GM21737 (cell line): ENCODE data around the gene TBC1D3H.
"Not testable (repeated sequence)": the region's sequence is repeated elsewhere in the genome, so short reads cannot be mapped to it uniquely, and the experiment has no call there.

Experiments
- ATAC-seq: cut with Tn5 transposase; IDR thresholded peaks from one replicate; pipeline ENCODE4 v1.9.1; 2021; ENCODE audit warnings: mild to moderate bottlenecking, moderate library complexity; ENCODE audit not compliant: unreplicated experiment

TBC1D3H gene

GRCh38 chr17:36388385-36389245, at the start of gene TBC1D3H:
TBC1D3H (minus strand) TSS chr17:36388435; CDS start chr17:36386895, 1,540 bp downstream.
- not testable (repeated sequence) for ATAC-seq

GRCh38 chr17:36428891-36429290, 40.7 kb upstream of the TBC1D3H start:
- ATAC-seq, result not testable (repeated sequence)

GRCh38 chr17:36415180-36415941, 27.1 kb upstream of the TBC1D3H start:
- ATAC-seq, result not testable (repeated sequence)

- not testable (repeated sequence) for ATAC-seq
Observed at GRCh38 chr17:36390943-36391645, 2.9 kb upstream of the TBC1D3H start.

GRCh38 chr17:36375938-36376337, 12.3 kb downstream of the TBC1D3H start:
- not testable (repeated sequence) for ATAC-seq

GRCh38 chr17:36362496-36362895, 25.7 kb downstream of the TBC1D3H start:
- not testable (repeated sequence) for ATAC-seq
